ENCODE results near the gene HSPA12B. TPM values are rescaled to one million over a fixed set of nuclear protein-coding genes. Genes with fewer than 3 reads are reported as not detected.

Gene HSPA12B
- total and polyA plus RNA-seq, 2 donors = 1.5 to 2.3 TPM

GRCh38 chr20:3801299-3801698 lies 68.8 kb downstream of the HSPA12B start:
- Histone ChIP-seq H3K4me1 (ENCODE audit: control insufficient read depth in 2 of 2, insufficient read depth in 2 of 2, low read length in 2 of 2) (peaks cover 35 to 40% of the 10 kb centered on the region in 2 donors), H3K27me3 (ENCODE audit: control insufficient read depth in 2 of 2, insufficient read depth in 1 of 2, low read length in 1 of 2) (no peaks in the 10 kb centered on the region), H3K4me3 (ENCODE audit: low read length in 2 of 2) (no peak overlapping the region), H3K27ac (ENCODE audit: low read depth in 1 of 2, low read length in 1 of 2) (no peak overlapping the region), H3K9me3 (ENCODE audit: control insufficient read depth in 2 of 2, insufficient read depth in 1 of 2, low read length in 1 of 2) (peaks cover 0 to 3% of the 10 kb centered on the region in 2 donors), H3K36me3 (ENCODE audit: control insufficient read depth in 2 of 2, insufficient read depth in 2 of 2, low read length in 1 of 2) (peaks cover 66 to 74% of the 10 kb centered on the region in 2 donors)
- no peak for DNase-seq (ENCODE audit: low read depth in 6 of 9, low spot score in 9 of 9)
- 94% methylated on average over 4 of the region's 4 CpGs for WGBS

DNA sequence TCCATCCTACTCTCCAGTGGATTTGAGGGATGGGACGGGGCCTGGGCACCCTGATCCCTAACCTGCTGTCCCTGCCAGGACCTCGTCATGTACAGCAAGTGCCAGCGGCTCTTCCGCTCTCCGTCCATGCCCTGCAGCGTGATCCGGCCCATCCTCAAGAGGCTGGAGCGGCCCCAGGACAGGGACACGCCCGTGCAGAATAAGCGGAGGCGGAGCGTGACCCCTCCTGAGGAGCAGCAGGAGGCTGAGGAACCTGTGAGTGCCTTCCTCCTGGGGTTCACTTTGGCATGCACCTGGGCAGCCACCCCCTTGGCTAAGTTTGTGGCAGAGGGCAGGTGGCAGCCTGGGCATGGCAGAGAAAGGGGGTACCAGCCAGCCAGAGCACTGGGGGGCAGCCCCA lies 69.4 kb downstream of the HSPA12B start:
- Histone ChIP-seq H3K4me1 (ENCODE audit: control insufficient read depth in 2 of 2, insufficient read depth in 2 of 2, low read length in 2 of 2) (peaks cover 31 to 36% of the 10 kb centered on the region in 2 donors), H3K4me3 (ENCODE audit: low read length in 2 of 2) (no peak overlapping the region), H3K27ac (ENCODE audit: low read depth in 1 of 2, low read length in 1 of 2) (no peak overlapping the region), H3K36me3 (ENCODE audit: control insufficient read depth in 2 of 2, insufficient read depth in 2 of 2, low read length in 1 of 2) (peaks cover 66 to 74% of the 10 kb centered on the region in 2 donors), H3K27me3 (ENCODE audit: control insufficient read depth in 2 of 2, insufficient read depth in 1 of 2, low read length in 1 of 2) (no peaks in the 10 kb centered on the region), H3K9me3 (ENCODE audit: control insufficient read depth in 2 of 2, insufficient read depth in 1 of 2, low read length in 1 of 2) (peaks cover 0 to 3% of the 10 kb centered on the region in 2 donors)
- 97% methylated on average over 13 of the region's 13 CpGs for WGBS
- DNase-seq (ENCODE audit: low read depth in 6 of 9, low spot score in 9 of 9) = no peak

Other genes with a start within 250 kb of the HSPA12B start
- gene GFRA4, start 69.3 kb upstream of the HSPA12B start, total RNA-seq = 0.19 TPM
- 0.21 TPM for gene GFRA4, start 69.3 kb upstream of the HSPA12B start, polyA plus RNA-seq
- gene ADAM33, start 50.7 kb upstream of the HSPA12B start, total RNA-seq = 0.90 TPM
- gene ADAM33, start 50.7 kb upstream of the HSPA12B start, polyA plus RNA-seq = 3.6 TPM
- gene SIGLEC1, start 20.1 kb upstream of the HSPA12B start, total RNA-seq = 0.90 TPM
- 21.9 TPM for gene SIGLEC1, start 20.1 kb upstream of the HSPA12B start, polyA plus RNA-seq
- gene ADISSP, start 35.1 kb downstream of the HSPA12B start, total RNA-seq = 23.6 TPM
- 21.4 TPM for gene ADISSP, start 35.1 kb downstream of the HSPA12B start, polyA plus RNA-seq
- 0.05 TPM for gene SPEF1, start 48.8 kb downstream of the HSPA12B start, total RNA-seq
- gene SPEF1, start 48.8 kb downstream of the HSPA12B start, polyA plus RNA-seq = 0.16 TPM
- 36.8 TPM for gene CENPB, start 54.1 kb downstream of the HSPA12B start, total RNA-seq
- gene CENPB, start 54.1 kb downstream of the HSPA12B start, polyA plus RNA-seq = 36.2 TPM
- 21.1 TPM for gene CDC25B, start 63.6 kb downstream of the HSPA12B start, total RNA-seq
- gene CDC25B, start 63.6 kb downstream of the HSPA12B start, polyA plus RNA-seq = 56.4 TPM
- 6.9 TPM for gene AP5S1, start 87.9 kb downstream of the HSPA12B start, total RNA-seq
- gene AP5S1, start 87.9 kb downstream of the HSPA12B start, polyA plus RNA-seq = 8.4 TPM
- gene MAVS, start 114.1 kb downstream of the HSPA12B start, total RNA-seq = 8.1 TPM
- gene MAVS, start 114.1 kb downstream of the HSPA12B start, polyA plus RNA-seq = 18.8 TPM
- 36.9 TPM for gene PANK2, start 156.7 kb downstream of the HSPA12B start, total RNA-seq
- 40.6 TPM for gene PANK2, start 156.7 kb downstream of the HSPA12B start, polyA plus RNA-seq

Measured in thymus (tissue), 11 donors.